ENCODE data around the gene DIP2C.
"Not testable (repeated sequence)": the region's sequence is repeated elsewhere in the genome, so short reads cannot be mapped to it uniquely, and the experiment has no call there.

DNA sequence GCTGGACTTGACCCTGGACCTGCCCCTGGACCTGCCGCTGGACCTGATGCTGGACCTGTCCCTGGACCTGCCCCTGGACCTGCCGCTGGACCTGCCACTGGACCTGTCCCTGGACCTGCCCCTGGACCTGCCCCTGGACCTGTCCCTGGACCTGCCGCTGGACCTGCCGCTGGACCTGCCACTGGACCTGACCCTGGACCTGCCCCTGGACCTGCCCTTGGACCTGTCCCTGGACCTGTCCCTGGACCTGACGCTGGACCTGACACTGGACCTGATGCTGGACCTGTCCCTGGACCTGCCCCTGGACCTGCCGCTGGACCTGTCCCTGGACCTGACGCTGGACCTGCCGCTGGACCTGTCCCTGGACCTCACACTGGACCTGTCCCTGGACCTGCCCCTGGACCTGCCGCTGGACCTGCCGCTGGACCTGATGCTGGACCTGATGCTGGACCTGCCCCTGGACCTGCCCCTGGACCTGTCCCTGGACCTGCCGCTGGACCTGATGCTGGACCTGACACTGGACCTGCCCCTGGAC is 31.6 kb downstream of the DIP2C start:
- TF ChIP-seq POLR2AphosphoS5, POLR2A, EP300 (IDR thresholded peaks at IDR 0.05): not testable (repeated sequence)
- TF ChIP-seq, protein P1, sequence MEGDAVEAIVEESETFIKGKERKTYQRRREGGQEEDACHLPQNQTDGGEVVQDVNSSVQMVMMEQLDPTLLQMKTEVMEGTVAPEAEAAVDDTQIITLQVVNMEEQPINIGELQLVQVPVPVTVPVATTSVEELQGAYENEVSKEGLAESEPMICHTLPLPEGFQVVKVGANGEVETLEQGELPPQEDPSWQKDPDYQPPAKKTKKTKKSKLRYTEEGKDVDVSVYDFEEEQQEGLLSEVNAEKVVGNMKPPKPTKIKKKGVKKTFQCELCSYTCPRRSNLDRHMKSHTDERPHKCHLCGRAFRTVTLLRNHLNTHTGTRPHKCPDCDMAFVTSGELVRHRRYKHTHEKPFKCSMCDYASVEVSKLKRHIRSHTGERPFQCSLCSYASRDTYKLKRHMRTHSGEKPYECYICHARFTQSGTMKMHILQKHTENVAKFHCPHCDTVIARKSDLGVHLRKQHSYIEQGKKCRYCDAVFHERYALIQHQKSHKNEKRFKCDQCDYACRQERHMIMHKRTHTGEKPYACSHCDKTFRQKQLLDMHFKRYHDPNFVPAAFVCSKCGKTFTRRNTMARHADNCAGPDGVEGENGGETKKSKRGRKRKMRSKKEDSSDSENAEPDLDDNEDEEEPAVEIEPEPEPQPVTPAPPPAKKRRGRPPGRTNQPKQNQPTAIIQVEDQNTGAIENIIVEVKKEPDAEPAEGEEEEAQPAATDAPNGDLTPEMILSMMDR (IDR thresholded peaks at IDR 0.05) = not testable (repeated sequence)

Measured in stomach (tissue), 4 donors.